Measurements from ENCODE around the gene MKX. TPM values are rescaled to one million over a fixed set of nuclear protein-coding genes. Genes with fewer than 3 reads are reported as not detected.

The MKX gene
- total RNA-seq, 1 donor = 6.5 TPM

DNA sequence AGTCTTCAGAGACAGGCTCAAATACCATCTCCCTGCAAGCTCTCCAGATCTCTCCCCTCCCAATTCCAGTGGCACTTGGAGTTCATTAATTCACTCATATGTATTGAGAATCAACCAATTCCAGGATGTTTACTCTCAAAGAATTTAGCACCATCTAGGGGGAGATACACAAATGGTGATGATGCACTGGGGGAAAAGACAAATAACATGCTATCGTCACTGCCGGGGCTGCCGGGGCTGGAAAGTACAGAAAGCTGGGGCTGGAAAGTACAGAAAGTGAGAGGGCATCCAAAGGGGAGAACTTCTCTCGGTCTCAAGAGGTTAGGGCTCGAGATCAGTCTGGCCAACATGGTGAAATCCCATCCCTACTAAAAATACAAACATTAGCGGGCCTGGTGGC lies 118.7 kb downstream of the MKX start:
- Histone ChIP-seq H3K36me3 (ENCODE audit: insufficient read depth, low read length) (no peaks in the 10 kb centered on the region), H3K79me2 (ENCODE audit: insufficient read depth, low read length) (no peaks in the 10 kb centered on the region), H4K20me1 (ENCODE audit: insufficient read depth, low read length) (no peaks in the 10 kb centered on the region), H3K27ac (ENCODE audit: low read depth, low read length) (no peak overlapping the region), H3K27me3 (ENCODE audit: insufficient read depth, low read length) (no peaks in the 10 kb centered on the region), H3K9me3 (ENCODE audit: low read depth, low read length) (no peaks in the 10 kb centered on the region), H2AFZ (ENCODE audit: low read length) (peak overlapping the region; percentile 41), H3K4me3 (ENCODE audit: insufficient read depth, low read length) (no peak overlapping the region), H3K4me2 (ENCODE audit: insufficient read depth, low read length) (no peak overlapping the region), H3K4me1 (ENCODE audit: insufficient read depth, low read length) (peaks cover 16% of the 10 kb centered on the region)
- DNase-seq (ENCODE audit: insufficient read length, low spot score, missing footprints) = no peak
- TF ChIP-seq, protein P1, sequence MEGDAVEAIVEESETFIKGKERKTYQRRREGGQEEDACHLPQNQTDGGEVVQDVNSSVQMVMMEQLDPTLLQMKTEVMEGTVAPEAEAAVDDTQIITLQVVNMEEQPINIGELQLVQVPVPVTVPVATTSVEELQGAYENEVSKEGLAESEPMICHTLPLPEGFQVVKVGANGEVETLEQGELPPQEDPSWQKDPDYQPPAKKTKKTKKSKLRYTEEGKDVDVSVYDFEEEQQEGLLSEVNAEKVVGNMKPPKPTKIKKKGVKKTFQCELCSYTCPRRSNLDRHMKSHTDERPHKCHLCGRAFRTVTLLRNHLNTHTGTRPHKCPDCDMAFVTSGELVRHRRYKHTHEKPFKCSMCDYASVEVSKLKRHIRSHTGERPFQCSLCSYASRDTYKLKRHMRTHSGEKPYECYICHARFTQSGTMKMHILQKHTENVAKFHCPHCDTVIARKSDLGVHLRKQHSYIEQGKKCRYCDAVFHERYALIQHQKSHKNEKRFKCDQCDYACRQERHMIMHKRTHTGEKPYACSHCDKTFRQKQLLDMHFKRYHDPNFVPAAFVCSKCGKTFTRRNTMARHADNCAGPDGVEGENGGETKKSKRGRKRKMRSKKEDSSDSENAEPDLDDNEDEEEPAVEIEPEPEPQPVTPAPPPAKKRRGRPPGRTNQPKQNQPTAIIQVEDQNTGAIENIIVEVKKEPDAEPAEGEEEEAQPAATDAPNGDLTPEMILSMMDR (IDR thresholded peaks at IDR 0.05; ENCODE audit: extremely low read depth, low read depth, low read length) = no peak

DNA sequence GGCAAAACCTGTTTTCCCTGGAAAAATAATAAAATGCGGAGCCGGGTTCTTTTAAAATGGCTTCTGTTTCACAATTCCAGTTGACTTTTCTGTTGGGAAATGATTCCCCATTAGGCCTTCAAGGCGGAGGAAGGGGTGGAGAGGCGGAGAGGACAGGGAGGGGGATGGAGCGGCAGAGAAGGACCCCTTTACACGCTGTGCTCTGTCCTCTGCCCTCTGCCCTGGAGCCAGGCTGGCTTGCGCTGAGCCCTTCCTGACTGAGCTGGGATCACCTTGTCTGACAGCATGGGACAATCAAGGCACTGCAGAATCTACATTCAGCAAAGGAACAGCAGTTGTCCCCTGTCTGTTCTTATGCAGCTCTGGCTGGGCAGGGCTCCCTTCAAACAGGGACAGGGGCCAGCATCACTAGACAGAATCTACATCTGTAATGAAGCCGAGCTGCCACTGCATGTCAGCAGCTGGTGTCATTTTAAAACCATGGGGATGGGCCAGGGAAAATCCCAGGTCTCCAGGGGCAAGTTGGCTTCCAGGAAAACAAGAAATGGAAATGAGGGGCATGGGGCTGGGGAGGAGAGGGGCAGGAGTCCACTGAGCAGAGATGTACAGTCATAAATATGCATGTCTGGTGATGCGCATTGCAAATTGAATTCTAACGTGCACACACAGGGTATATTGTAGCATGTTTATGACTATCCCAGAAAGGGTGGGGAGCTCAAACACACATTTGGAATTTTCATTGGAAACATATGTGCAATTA lies 120.0 kb downstream of the MKX start:
- Histone ChIP-seq H2AFZ (ENCODE audit: low read length) (peak overlapping the region; percentile 71), H3K4me2 (ENCODE audit: insufficient read depth, low read length) (peak overlapping the region; percentile 20), H3K4me1 (ENCODE audit: insufficient read depth, low read length) (peaks cover 28% of the 10 kb centered on the region), H3K79me2 (ENCODE audit: insufficient read depth, low read length) (no peaks in the 10 kb centered on the region), H3K27me3 (ENCODE audit: insufficient read depth, low read length) (no peaks in the 10 kb centered on the region), H3K4me3 (ENCODE audit: insufficient read depth, low read length) (no peak overlapping the region), H3K27ac (ENCODE audit: low read depth, low read length) (no peak overlapping the region), H3K36me3 (ENCODE audit: insufficient read depth, low read length) (no peaks in the 10 kb centered on the region), H4K20me1 (ENCODE audit: insufficient read depth, low read length) (no peaks in the 10 kb centered on the region), H3K9me3 (ENCODE audit: low read depth, low read length) (no peaks in the 10 kb centered on the region)
- TF ChIP-seq, protein P1 (IDR thresholded peaks at IDR 0.05; ENCODE audit: extremely low read depth, low read depth, low read length) = no peak
- DNase-seq (ENCODE audit: insufficient read length, low spot score, missing footprints) = no peak

DNA sequence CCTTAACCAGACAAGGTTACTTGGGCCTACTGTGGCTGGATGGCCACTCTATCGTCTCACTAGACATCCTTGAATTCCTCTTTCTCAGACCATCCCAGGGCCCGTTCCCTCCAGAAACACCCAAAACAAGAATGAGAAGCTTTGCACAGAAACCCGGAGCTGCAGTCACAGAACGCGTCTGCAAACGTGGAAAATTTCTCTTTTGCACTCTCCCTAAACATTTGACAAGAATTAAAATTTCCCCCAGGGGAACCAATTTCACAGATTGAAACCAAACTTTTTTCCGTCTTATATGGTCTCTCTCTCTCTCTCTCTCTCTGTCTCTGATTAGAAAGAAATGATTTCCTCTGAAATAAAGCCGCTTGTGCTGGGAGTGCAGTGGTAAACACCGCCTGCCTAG lies 120.7 kb downstream of the MKX start:
- no peak for DNase-seq (ENCODE audit: insufficient read length, low spot score, missing footprints)
- TF ChIP-seq, protein P1 (IDR thresholded peaks at IDR 0.05; ENCODE audit: extremely low read depth, low read depth, low read length) = no peak
- Histone ChIP-seq H3K27ac (ENCODE audit: low read depth, low read length) (no peak overlapping the region), H3K79me2 (ENCODE audit: insufficient read depth, low read length) (no peaks in the 10 kb centered on the region), H4K20me1 (ENCODE audit: insufficient read depth, low read length) (no peaks in the 10 kb centered on the region), H3K36me3 (ENCODE audit: insufficient read depth, low read length) (no peaks in the 10 kb centered on the region), H3K4me1 (ENCODE audit: insufficient read depth, low read length) (peaks cover 35% of the 10 kb centered on the region), H3K4me2 (ENCODE audit: insufficient read depth, low read length) (peak overlapping the region; percentile 20), H3K27me3 (ENCODE audit: insufficient read depth, low read length) (no peaks in the 10 kb centered on the region), H3K4me3 (ENCODE audit: insufficient read depth, low read length) (no peak overlapping the region), H3K9me3 (ENCODE audit: low read depth, low read length) (no peaks in the 10 kb centered on the region), H2AFZ (ENCODE audit: low read length) (peak overlapping the region; percentile 71)

Small RNA genes within 50 kb of the gene (small RNA-seq; reads per million reads assigned to genes)
- not detected for gene RN7SKP132

Other genes starting within 250 kb of the MKX start
- 47.8 and 48.9 TPM in 2 replicates for gene RAB18, start 241.5 kb downstream of the MKX start, total RNA-seq